Measurements from ENCODE around the gene WDR33.

The WDR33 gene

DNA sequence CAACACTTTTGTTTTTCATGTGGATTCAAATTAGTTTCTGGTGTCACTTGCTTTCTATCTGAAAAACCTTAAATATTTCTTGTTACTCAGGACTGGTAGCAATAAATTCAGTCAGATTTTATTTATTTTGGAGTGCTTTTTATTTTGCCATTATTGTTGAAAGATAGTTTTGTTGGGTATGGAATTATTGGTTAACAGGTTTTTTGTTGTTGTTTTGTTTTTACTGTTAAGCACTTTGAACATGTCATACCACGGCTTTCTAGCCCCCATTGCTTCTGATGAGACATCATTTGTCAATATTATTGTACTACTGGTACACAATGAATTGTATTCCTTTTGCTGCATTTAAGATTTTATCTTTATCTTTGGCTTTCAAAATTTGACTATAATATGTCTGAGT is 122.6 kb downstream of the WDR33 start:
- TF ChIP-seq ZNF274 (IDR thresholded peaks at IDR 0.05; ENCODE audit: low read depth, low read length), result no peak
- H3K4me1 ChIP-seq (ENCODE audit: insufficient read depth, insufficient read length), result peaks cover 4% of the 10 kb centered on the region
- no peak for DNase-seq (ENCODE audit: low read depth, low spot score)
- no peak overlapping the region for H3K4me3 ChIP-seq (ENCODE audit: insufficient read length, low read depth)
- no peaks in the 10 kb centered on the region for H3K36me3 ChIP-seq (ENCODE audit: insufficient read depth, insufficient read length, low read length)
- H3K9me3 ChIP-seq (ENCODE audit: insufficient read depth, low read length), result peaks cover 45% of the 10 kb centered on the region
- H3K27me3 ChIP-seq (ENCODE audit: insufficient read depth, insufficient read length), result no peaks in the 10 kb centered on the region
- no peak overlapping the region for H3K9ac ChIP-seq (ENCODE audit: insufficient read length, low read depth)

DNA sequence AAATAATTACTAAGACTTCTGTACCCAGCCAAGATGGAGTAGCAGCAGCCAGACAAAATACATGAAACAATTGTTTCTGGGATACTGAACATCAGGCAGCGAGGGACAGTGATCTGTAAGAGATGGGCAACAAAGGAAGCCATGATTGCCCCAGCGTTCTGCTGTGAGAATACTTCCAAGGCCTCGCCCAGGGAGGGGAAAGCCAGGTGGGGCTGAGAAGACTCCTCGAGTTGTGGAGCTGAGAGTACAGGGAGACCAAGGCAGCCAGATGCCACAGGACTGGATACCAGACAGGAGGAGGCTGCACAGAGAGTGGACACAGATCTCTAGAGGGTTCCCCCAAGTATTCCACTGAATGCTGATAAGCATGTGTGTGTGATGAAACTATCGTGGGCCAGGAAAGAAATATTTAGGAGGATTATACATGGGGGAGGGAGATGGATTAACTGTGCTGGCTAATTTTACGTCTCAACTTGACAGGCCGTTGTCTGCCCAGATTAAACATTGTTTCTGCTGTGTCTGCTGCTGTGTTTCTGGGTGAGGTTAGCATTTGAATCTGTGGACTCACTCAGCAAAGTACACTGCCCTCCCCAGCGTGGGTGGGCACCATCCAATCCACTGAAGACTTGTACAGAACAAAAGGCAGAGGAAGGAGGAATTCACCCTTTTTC is 125.4 kb downstream of the WDR33 start:
- peaks cover 28% of the 10 kb centered on the region for H3K9me3 ChIP-seq (ENCODE audit: insufficient read depth, low read length)
- H3K27me3 ChIP-seq (ENCODE audit: insufficient read depth, insufficient read length), result no peaks in the 10 kb centered on the region
- peaks cover 4% of the 10 kb centered on the region for H3K4me1 ChIP-seq (ENCODE audit: insufficient read depth, insufficient read length)
- TF ChIP-seq ZNF274 (IDR thresholded peaks at IDR 0.05; ENCODE audit: low read depth, low read length), result no peak
- TF ChIP-seq SUZ12 (IDR thresholded peaks at IDR 0.05; ENCODE audit: extremely low read depth, insufficient read depth, insufficient read length), result no peak
- TF ChIP-seq YY1 (IDR thresholded peaks at IDR 0.05; ENCODE audit: insufficient read depth, insufficient read length), result no peak
- H3K9ac ChIP-seq (ENCODE audit: insufficient read length, low read depth), result no peak overlapping the region
- H3K36me3 ChIP-seq (ENCODE audit: insufficient read depth, insufficient read length, low read length), result no peaks in the 10 kb centered on the region
- DNase-seq (ENCODE audit: low read depth, low spot score), result no peak
- no peak overlapping the region for H3K4me3 ChIP-seq (ENCODE audit: insufficient read length, low read depth)

DNA sequence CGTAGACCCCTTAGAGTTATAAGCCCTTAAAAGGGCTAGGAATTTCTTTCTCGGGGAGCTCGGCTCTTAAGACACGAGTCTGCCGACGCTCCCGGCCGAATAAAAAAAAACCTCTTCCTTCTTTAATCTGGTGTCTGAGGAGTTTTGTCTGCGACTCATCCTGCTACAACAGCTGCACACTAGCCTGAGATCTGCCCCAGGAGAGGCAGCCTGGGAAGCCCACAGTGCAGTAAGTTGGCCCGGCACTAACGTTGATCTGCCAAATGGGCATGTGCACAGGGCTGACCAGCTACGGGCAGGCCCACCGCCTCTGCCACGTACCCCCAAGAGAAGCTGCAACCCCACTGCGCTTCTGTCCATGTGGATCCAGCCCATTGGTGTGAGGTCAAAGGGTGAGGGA is 127.2 kb downstream of the WDR33 start:
- Histone ChIP-seq H3K36me3 (ENCODE audit: insufficient read depth, insufficient read length, low read length) (no peaks in the 10 kb centered on the region), H3K9ac (ENCODE audit: insufficient read length, low read depth) (peak overlapping the region; percentile 50), H3K27me3 (ENCODE audit: insufficient read depth, insufficient read length) (peaks cover 6% of the 10 kb centered on the region), H3K4me3 (ENCODE audit: insufficient read length, low read depth) (no peak overlapping the region), H3K4me1 (ENCODE audit: insufficient read depth, insufficient read length) (peaks cover 4% of the 10 kb centered on the region), H3K9me3 (ENCODE audit: insufficient read depth, low read length) (peaks cover 10% of the 10 kb centered on the region)
- TF ChIP-seq YY1 (IDR thresholded peaks at IDR 0.05; ENCODE audit: insufficient read depth, insufficient read length) (no peak), SUZ12 (IDR thresholded peaks at IDR 0.05; ENCODE audit: extremely low read depth, insufficient read depth, insufficient read length) (no peak), ZNF274 (IDR thresholded peaks at IDR 0.05; ENCODE audit: low read depth, low read length) (no peak)
- DNase-seq (ENCODE audit: low read depth, low spot score), result no peak

DNA sequence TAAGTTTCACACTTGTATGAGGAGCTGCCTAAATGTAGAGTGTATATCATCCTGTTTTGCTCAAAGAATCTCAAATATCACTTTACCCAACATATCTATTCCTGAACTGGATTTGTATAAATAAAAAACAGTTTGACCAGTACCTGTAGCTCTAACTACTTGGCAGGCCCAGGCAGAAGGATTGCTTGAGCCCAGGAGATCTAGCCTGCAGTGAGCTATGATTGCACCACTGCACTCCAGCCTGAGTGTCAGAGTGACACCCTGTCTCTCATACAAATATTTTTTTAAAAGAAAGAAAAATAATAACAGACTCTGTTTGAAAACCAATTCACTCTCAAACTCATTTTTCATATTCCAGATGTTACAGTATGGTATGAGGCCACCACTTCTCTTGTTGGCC is 127.9 kb downstream of the WDR33 start:
- H3K27me3 ChIP-seq (ENCODE audit: insufficient read depth, insufficient read length), result peaks cover 13% of the 10 kb centered on the region
- H3K4me1 ChIP-seq (ENCODE audit: insufficient read depth, insufficient read length), result peaks cover 4% of the 10 kb centered on the region
- no peak for TF ChIP-seq ZNF274 (IDR thresholded peaks at IDR 0.05; ENCODE audit: low read depth, low read length)
- TF ChIP-seq YY1 (IDR thresholded peaks at IDR 0.05; ENCODE audit: insufficient read depth, insufficient read length), result no peak
- TF ChIP-seq SUZ12 (IDR thresholded peaks at IDR 0.05; ENCODE audit: extremely low read depth, insufficient read depth, insufficient read length), result no peak
- H3K9me3 ChIP-seq (ENCODE audit: insufficient read depth, low read length), result peaks cover 3% of the 10 kb centered on the region; the same call in 1 of the 2 replicates
- H3K36me3 ChIP-seq (ENCODE audit: insufficient read depth, insufficient read length, low read length), result no peaks in the 10 kb centered on the region
- H3K4me3 ChIP-seq (ENCODE audit: insufficient read length, low read depth), result no peak overlapping the region
- no peak overlapping the region for H3K9ac ChIP-seq (ENCODE audit: insufficient read length, low read depth)
- DNase-seq (ENCODE audit: low read depth, low spot score), result no peak

GRCh38 chr2:127681976-127682857 is 128.8 kb downstream of the WDR33 start:
- TF ChIP-seq YY1 (IDR thresholded peaks at IDR 0.05; ENCODE audit: insufficient read depth, insufficient read length) (no peak), ZNF274 (IDR thresholded peaks at IDR 0.05; ENCODE audit: low read depth, low read length) (no peak), SUZ12 (IDR thresholded peaks at IDR 0.05; ENCODE audit: extremely low read depth, insufficient read depth, insufficient read length) (no peak)
- Histone ChIP-seq H3K4me1 (ENCODE audit: insufficient read depth, insufficient read length) (peaks cover 4% of the 10 kb centered on the region), H3K36me3 (ENCODE audit: insufficient read depth, insufficient read length, low read length) (no peaks in the 10 kb centered on the region), H3K9ac (ENCODE audit: insufficient read length, low read depth) (no peak overlapping the region), H3K9me3 (ENCODE audit: insufficient read depth, low read length) (no peaks in the 10 kb centered on the region), H3K4me3 (ENCODE audit: insufficient read length, low read depth) (no peak overlapping the region), H3K27me3 (ENCODE audit: insufficient read depth, insufficient read length) (peaks cover 21% of the 10 kb centered on the region)
- DNase-seq (ENCODE audit: low read depth, low spot score), result no peak

DNA sequence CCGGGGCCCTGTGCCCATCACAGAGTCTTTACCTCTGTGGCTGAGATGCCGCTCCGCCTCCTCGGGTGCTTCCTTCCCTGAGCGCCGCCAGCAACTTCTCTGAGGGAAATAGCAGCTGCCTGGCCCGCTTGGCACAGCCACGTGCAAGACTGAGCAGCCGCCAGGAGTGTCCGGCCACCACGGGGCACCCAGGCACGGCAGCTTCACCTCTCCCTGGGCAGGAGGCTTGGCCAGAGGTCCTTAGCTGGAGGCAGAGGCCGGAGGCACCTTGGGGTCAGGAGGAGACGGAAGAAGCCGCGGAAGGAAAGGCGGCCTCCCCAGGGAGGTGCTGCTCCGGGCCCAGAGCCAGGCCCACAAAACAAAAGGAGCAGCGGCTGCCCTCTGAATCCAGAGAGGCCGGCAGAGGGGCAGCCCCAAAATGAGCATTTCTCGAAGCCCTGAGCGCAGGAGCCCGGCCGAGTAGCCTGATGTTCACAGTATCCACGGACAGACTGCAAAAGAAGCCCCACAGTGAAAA is 129.6 kb downstream of the WDR33 start:
- Histone ChIP-seq H3K4me1 (ENCODE audit: insufficient read depth, insufficient read length) (peaks cover 4% of the 10 kb centered on the region), H3K9ac (ENCODE audit: insufficient read length, low read depth) (no peak overlapping the region), H3K36me3 (ENCODE audit: insufficient read depth, insufficient read length, low read length) (no peaks in the 10 kb centered on the region), H3K9me3 (ENCODE audit: insufficient read depth, low read length) (no peaks in the 10 kb centered on the region), H3K4me3 (ENCODE audit: insufficient read length, low read depth) (no peak overlapping the region), H3K27me3 (ENCODE audit: insufficient read depth, insufficient read length) (peaks cover 30% of the 10 kb centered on the region)
- no peak for DNase-seq (ENCODE audit: low read depth, low spot score)
- TF ChIP-seq YY1 (IDR thresholded peaks at IDR 0.05; ENCODE audit: insufficient read depth, insufficient read length) (no peak), SUZ12 (IDR thresholded peaks at IDR 0.05; ENCODE audit: extremely low read depth, insufficient read depth, insufficient read length) (no peak), ZNF274 (IDR thresholded peaks at IDR 0.05; ENCODE audit: low read depth, low read length) (no peak)

DNA sequence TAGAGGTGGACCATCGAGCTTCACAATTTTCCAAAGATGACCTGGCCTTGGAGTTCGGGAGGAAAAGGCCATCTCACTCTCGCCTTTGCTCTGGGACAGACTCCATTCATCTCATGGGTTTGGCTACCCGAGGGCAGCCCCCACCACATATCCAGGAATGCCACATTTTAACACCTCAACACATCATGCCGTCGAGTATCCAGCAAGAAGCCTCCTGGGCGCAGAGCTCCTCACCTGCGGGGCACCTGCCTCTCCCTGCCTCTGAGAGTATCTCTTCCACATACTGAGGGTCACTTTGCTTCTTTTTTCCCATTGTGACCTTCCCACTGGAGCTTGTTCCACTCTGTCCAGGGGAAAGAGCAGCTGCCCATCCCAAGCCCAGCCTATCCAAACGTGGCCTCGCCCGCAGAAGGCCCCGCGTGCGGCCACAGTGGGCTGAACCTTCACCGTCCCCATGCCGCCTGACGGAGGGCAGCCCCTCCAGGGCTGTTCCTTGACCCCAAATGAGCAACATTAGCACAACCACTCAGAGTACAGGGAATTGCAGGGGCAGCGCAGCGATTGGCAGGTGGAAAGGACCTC is 130.2 kb downstream of the WDR33 start:
- Histone ChIP-seq H3K27me3 (ENCODE audit: insufficient read depth, insufficient read length) (peaks cover 35% of the 10 kb centered on the region), H3K36me3 (ENCODE audit: insufficient read depth, insufficient read length, low read length) (no peaks in the 10 kb centered on the region), H3K9me3 (ENCODE audit: insufficient read depth, low read length) (no peaks in the 10 kb centered on the region), H3K9ac (ENCODE audit: insufficient read length, low read depth) (no peak overlapping the region), H3K4me1 (ENCODE audit: insufficient read depth, insufficient read length) (peaks cover 4% of the 10 kb centered on the region), H3K4me3 (ENCODE audit: insufficient read length, low read depth) (no peak overlapping the region)
- TF ChIP-seq SUZ12 (IDR thresholded peaks at IDR 0.05; ENCODE audit: extremely low read depth, insufficient read depth, insufficient read length) (no peak), YY1 (IDR thresholded peaks at IDR 0.05; ENCODE audit: insufficient read depth, insufficient read length) (no peak), ZNF274 (IDR thresholded peaks at IDR 0.05; ENCODE audit: low read depth, low read length) (no peak)
- DNase-seq (ENCODE audit: low read depth, low spot score), result no peak
